Measurements from ENCODE around the gene LHX6. TPM values are rescaled to one million over a fixed set of nuclear protein-coding genes. Genes with fewer than 3 reads are reported as not detected.

Gene LHX6
- total RNA-seq, 2 experiments from 2014 or later = 0.07 to 0.22 TPM

DNA sequence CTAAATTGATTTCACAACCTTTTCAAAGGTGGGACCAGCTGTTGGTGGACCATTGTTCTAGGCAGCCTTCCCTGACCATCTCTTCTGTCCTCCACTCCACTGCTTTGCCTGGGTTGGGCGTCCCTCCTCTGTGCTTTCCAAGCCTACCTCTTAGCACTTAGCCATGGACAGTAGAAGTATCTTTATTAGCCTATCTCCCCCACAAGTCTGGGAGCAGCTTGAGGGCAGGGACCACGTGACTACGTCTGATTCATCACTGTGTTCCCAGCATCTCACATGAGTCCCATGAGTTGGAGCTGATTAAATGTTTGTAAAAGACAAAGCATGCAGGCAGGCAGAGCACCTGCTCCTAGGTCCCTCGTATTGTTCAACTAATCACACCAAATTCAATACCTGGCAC, 48.1 kb downstream of the LHX6 start:
- peaks cover 7% of the 10 kb centered on the region for H3K27me3 Mint-ChIP-seq
- no peak overlapping the region for H3K4me3 Mint-ChIP-seq
- H3K36me3 Mint-ChIP-seq (ENCODE audit: low read depth) = no peaks in the 10 kb centered on the region
- intact Hi-C loops (cut with micrococcal nuclease) = no loop called here
- no peaks in the 10 kb centered on the region for H3K4me1 Mint-ChIP-seq (ENCODE audit: low read depth)
- TF ChIP-seq, protein P1, sequence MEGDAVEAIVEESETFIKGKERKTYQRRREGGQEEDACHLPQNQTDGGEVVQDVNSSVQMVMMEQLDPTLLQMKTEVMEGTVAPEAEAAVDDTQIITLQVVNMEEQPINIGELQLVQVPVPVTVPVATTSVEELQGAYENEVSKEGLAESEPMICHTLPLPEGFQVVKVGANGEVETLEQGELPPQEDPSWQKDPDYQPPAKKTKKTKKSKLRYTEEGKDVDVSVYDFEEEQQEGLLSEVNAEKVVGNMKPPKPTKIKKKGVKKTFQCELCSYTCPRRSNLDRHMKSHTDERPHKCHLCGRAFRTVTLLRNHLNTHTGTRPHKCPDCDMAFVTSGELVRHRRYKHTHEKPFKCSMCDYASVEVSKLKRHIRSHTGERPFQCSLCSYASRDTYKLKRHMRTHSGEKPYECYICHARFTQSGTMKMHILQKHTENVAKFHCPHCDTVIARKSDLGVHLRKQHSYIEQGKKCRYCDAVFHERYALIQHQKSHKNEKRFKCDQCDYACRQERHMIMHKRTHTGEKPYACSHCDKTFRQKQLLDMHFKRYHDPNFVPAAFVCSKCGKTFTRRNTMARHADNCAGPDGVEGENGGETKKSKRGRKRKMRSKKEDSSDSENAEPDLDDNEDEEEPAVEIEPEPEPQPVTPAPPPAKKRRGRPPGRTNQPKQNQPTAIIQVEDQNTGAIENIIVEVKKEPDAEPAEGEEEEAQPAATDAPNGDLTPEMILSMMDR (IDR thresholded peaks at IDR 0.05) = no peak
- POLR2A ChIA-PET = interaction anchor here (1.4 to 1.5 kb wide), 2 partner anchors 29 to 84 kb away, joined by 3 to 4 read pairs; partner anchors contain the start of genes MRRF and RBM18
- H3K27ac Mint-ChIP-seq = no peak overlapping the region
- no peaks in the 10 kb centered on the region for H3K9me3 Mint-ChIP-seq
- CTCF ChIA-PET = interaction anchor here (0.9 kb wide), 1 partner anchor 170 kb away, joined by 4 read pairs; no protein-coding TSS in a partner anchor
- ATAC-seq = no peak
- no peak for DNase-seq

DNA sequence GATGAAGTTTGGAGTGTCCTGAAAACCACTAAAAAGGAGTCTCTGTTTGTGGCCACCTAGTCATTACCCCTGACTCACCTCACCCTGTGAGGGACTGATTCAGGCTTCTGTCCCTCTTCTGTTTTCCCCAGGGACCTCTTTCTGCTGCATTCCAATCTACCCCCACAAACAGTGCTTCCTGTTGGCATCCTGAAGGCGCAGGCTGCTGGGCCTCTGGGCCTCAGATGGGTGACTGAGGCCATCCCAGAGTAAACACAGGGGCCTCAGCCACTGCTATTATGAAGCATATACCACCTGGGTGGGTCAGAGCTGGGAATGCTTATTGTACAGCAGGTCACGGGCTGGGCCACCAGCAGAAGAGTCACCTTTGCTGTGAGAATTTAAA, 49.1 kb downstream of the LHX6 start:
- CTCF ChIA-PET = no interaction called here
- TF ChIP-seq, protein P1 (IDR thresholded peaks at IDR 0.05) = no peak
- Mint-ChIP-seq H3K27ac (no peak overlapping the region), H3K4me1 (ENCODE audit: low read depth) (no peaks in the 10 kb centered on the region), H3K9me3 (no peaks in the 10 kb centered on the region), H3K4me3 (no peak overlapping the region), H3K36me3 (ENCODE audit: low read depth) (no peaks in the 10 kb centered on the region), H3K27me3 (peaks cover 9% of the 10 kb centered on the region)
- POLR2A ChIA-PET = no interaction called here
- ATAC-seq = no peak
- no peak for DNase-seq
- intact Hi-C loops (cut with micrococcal nuclease) = no loop called here

DNA sequence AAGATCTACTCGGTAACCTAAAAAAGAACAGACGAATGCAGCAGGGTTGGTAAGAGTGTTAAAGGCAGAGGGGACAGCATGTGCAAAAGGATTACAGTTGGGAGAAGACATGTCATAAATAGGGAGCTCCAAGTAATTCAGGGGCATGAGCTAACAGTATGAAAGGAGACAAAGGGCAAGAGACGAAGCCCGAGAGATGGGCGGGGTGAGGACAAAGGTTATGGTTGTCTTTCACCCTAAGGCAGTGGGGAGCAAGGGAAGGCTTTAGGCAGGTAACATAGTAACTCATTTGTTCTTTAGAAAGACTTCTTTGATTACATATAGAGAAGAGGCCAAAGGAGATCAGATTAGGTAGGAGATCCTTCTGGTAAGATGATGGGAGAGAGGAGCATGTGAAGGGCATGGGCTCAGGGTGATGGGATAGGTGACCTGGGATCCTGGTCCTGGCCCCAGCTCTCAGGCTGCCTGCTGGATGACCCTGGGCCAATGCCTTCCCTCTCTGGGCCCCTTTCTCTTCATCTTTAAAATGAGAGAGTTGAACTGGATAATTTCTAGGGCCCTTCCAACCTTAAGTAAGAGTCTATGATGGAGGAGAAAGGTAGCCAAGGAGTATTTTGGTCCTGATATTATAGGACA, 49.6 kb downstream of the LHX6 start:
- H3K27ac Mint-ChIP-seq = no peak overlapping the region
- H3K36me3 Mint-ChIP-seq (ENCODE audit: low read depth) = no peaks in the 10 kb centered on the region
- ATAC-seq (no peak), DNase-seq (no peak)
- intact Hi-C loops (cut with micrococcal nuclease) = no loop called here
- TF ChIP-seq, protein P1 (IDR thresholded peaks at IDR 0.05) = no peak
- no peaks in the 10 kb centered on the region for H3K4me1 Mint-ChIP-seq (ENCODE audit: low read depth)
- POLR2A ChIA-PET = no interaction called here
- no peak overlapping the region for H3K4me3 Mint-ChIP-seq
- peaks cover 13% of the 10 kb centered on the region for H3K27me3 Mint-ChIP-seq
- CTCF ChIA-PET = no interaction called here
- no peaks in the 10 kb centered on the region for H3K9me3 Mint-ChIP-seq

DNA sequence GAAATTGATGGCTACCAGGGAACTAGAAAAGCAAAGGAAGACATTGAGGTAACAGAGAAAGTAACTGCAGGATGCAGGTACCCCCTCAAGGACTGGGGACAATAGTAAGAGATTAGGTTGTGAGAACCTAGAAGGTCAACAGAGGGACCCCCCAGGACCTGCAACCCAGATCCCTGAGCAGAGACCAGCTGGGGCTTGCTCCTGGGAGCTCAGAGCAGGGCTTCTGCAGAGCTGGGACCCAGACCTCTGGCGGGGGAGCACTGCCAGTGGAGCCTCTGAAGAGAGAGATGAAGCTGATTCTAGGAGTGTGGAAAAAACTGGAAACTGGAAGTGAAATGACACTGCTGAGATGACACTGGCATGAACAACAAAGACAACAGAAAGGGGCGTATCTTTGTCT, 51.8 kb downstream of the LHX6 start:
- Mint-ChIP-seq H3K27ac (no peak overlapping the region), H3K4me1 (ENCODE audit: low read depth) (no peaks in the 10 kb centered on the region), H3K27me3 (peaks cover 23% of the 10 kb centered on the region), H3K9me3 (no peaks in the 10 kb centered on the region), H3K36me3 (ENCODE audit: low read depth) (no peaks in the 10 kb centered on the region), H3K4me3 (no peak overlapping the region)
- ATAC-seq = no peak
- DNase-seq = no peak
- intact Hi-C loops (cut with micrococcal nuclease) = no loop called here
- POLR2A ChIA-PET = no interaction called here
- CTCF ChIA-PET = no interaction called here
- TF ChIP-seq, protein P1 (IDR thresholded peaks at IDR 0.05) = no peak

DNA sequence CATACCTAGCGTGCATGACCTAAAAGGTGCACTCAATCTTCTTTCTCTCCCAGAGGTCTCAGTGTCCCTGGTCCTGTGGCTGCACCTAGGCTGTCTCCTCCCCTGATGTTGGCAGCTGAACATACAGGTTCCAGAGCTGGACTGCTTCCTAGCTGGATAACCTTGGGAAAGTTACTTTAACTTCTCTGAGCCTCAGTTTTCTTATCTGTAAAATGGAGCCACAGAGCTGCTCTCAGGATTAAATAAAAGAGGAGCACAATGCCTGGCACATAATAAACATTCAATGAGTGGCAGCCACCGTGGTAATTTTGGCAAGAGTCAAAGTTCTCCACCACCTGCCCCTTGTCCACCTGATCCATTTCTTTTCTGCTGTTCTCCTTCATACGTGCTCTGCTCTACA, 55.1 kb downstream of the LHX6 start:
- Mint-ChIP-seq H3K27ac (no peak overlapping the region), H3K9me3 (no peaks in the 10 kb centered on the region), H3K4me3 (no peak overlapping the region), H3K27me3 (peaks cover 25% of the 10 kb centered on the region), H3K36me3 (ENCODE audit: low read depth) (no peaks in the 10 kb centered on the region), H3K4me1 (ENCODE audit: low read depth) (no peaks in the 10 kb centered on the region)
- DNase-seq = no peak
- ChIA-PET POLR2A (no interaction called here), CTCF (no interaction called here)
- intact Hi-C loops (cut with micrococcal nuclease) = no loop called here
- TF ChIP-seq, protein P1 (IDR thresholded peaks at IDR 0.05) = no peak
- no peak for ATAC-seq

Data from activated CD8-positive, alpha-beta T cell treated with anti-CD3 and anti-CD28 coated beads for 36 hours (primary cell).